Measurements from ENCODE around the gene SSR1.
"Not testable (repeated sequence)": the region's sequence is repeated elsewhere in the genome, so short reads cannot be mapped to it uniquely, and the experiment has no call there.

Gene SSR1

DNA sequence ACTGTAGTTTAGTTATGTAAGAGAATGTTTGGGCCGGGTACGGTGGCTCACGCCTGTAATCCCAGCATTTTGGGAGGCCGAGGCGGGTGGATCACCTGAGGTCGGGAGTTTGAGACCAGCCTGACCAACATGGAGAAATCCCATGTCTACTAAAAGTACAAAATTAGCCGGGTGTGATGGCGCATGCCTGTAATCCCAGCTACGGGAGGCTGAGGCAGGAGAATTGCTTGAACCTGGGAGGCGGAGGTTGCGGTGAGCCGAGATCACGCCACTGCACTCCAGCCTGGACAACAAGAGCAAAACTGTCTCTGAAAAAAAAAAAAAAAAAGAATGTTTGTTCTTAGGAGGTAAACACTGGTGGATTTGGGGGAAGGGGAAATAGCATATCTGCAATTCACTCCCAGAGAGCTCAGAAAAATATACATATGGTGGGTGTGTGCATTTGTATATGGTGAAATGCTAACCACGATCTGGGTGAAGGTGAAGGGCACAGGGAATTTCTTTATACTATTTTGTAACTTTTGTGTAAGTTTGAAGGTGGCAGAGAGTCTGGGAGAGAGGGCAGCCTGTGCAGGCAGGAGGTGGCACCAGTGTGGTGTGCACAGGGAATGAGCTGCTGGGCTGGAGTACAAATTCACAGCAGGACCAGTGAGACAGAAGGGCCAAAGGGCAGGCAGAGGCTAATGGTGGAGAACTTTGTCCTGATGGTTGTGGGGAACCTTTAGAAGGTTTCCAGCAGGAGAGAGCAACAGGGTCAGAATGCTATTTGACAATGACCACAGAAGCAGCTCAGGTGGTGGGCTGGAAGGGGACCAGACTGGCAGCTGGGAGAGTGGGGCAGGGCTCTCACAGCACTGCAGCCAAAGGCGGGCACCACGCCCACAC is 42.4 kb downstream of the SSR1 start:
- Histone ChIP-seq H3K27me3 (ENCODE audit: control insufficient read depth, insufficient read depth, low read length) (no peaks in the 10 kb centered on the region), H3K4me3 (ENCODE audit: low read length) (no peak overlapping the region)

DNA sequence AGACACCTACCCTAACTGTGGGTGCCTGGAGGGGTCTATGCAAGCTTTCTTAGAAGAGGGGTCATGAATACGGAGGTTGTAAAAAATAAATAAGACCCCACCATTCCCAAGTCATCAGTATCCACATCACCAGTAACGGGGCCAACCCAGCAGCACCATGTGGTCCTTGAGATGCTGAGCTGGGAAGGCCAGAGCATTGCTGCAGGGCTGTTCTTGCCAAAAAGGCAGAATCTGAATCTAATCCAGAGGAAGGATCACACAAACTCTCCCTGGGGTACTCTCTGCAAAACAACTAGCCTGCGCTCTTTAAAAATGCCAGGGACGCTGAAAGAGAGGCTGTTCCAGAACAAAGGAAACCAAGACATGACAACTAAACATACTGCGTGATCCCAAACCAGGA is 43.2 kb downstream of the SSR1 start:
- H3K9me3 ChIP-seq (ENCODE audit: control insufficient read depth, low read depth, low read length) = no peaks in the 10 kb centered on the region
- no peak overlapping the region for H3K9ac ChIP-seq (ENCODE audit: low read length)
- H3K27me3 ChIP-seq (ENCODE audit: control insufficient read depth, insufficient read depth, low read length) = no peaks in the 10 kb centered on the region
- no peak overlapping the region for H3K27ac ChIP-seq (ENCODE audit: low read length)
- H3K4me3 ChIP-seq (ENCODE audit: low read length) = no peak overlapping the region
- no peaks in the 10 kb centered on the region for H3K4me1 ChIP-seq (ENCODE audit: control insufficient read depth, low read depth, low read length)
- no peaks in the 10 kb centered on the region for H3K36me3 ChIP-seq (ENCODE audit: control insufficient read depth, low read depth, low read length)

More for the DNA sequence above, 42.4 kb downstream of the SSR1 start:
- H3K9me3 ChIP-seq (ENCODE audit: control insufficient read depth, low read depth, low read length) = no peaks in the 10 kb centered on the region
- no peak overlapping the region for H3K9ac ChIP-seq (ENCODE audit: low read length)
- H3K27ac ChIP-seq (ENCODE audit: low read length) = no peak overlapping the region
- H3K4me1 ChIP-seq (ENCODE audit: control insufficient read depth, low read depth, low read length) = no peaks in the 10 kb centered on the region
- H3K36me3 ChIP-seq (ENCODE audit: control insufficient read depth, low read depth, low read length) = no peaks in the 10 kb centered on the region

DNA sequence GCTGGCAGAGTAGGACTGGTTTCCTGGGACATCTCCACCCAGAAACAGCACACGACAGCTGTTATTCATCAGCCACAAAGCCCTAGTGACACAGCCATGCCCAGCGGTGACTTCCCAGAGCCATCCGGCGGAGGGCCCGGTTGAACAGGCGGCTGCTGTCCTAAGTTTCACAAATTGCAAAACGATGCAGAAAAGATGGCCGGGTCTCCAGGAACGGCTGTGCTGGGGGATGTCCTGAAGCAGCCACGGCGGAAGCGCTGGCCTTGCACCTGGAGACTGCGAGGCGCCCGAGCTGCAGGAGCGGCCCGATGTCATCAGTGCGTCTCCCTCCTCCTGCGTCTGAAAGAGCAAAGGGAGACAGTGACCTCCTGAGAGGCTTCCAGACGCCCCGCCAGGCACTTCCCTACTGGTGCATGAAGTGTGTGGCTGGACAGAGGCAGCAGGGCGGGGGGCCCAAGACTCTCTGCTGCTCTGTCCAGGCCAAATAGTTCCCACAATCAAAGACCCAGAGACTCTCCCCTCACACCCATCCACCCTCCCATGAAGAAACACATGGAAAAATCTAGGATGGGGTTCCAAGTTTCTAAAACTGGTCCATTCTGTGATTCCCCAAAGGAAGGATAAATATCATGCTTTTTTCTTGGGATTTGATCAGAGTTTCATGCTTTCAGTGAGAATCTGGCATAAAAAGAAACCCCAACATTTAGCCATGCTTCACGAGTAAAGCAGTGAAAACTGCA is 44.0 kb downstream of the SSR1 start:
- Histone ChIP-seq H3K27me3 (ENCODE audit: control insufficient read depth, insufficient read depth, low read length) (no peaks in the 10 kb centered on the region), H3K27ac (ENCODE audit: low read length) (no peak overlapping the region), H3K9me3 (ENCODE audit: control insufficient read depth, low read depth, low read length) (no peaks in the 10 kb centered on the region), H3K4me3 (ENCODE audit: low read length) (no peak overlapping the region), H3K36me3 (ENCODE audit: control insufficient read depth, low read depth, low read length) (no peaks in the 10 kb centered on the region), H3K9ac (ENCODE audit: low read length) (no peak overlapping the region), H3K4me1 (ENCODE audit: control insufficient read depth, low read depth, low read length) (no peaks in the 10 kb centered on the region)

DNA sequence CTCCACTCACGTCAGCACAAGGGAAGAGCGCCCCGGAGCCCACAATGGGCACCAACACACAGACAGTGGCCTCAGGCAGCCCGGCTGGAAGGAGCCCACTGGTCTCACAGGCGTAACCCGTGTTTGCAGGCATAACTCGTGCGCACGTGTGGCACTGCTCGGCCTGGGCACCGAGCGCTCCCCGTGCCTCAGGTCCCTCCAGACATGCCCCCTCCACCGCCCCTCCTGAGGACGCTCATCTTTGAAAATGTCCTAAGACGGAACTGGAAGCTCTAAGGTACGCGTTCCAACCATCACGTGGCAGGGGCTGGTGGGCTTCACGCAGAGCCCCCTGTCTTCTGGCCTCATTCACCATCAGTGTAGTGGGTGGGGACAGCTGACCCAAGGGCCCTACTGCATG is 44.6 kb downstream of the SSR1 start:
- Histone ChIP-seq H3K27ac (ENCODE audit: low read length) (no peak overlapping the region), H3K9me3 (ENCODE audit: control insufficient read depth, low read depth, low read length) (no peaks in the 10 kb centered on the region), H3K4me3 (ENCODE audit: low read length) (no peak overlapping the region), H3K27me3 (ENCODE audit: control insufficient read depth, insufficient read depth, low read length) (no peaks in the 10 kb centered on the region), H3K36me3 (ENCODE audit: control insufficient read depth, low read depth, low read length) (no peaks in the 10 kb centered on the region), H3K9ac (ENCODE audit: low read length) (no peak overlapping the region), H3K4me1 (ENCODE audit: control insufficient read depth, low read depth, low read length) (no peaks in the 10 kb centered on the region)

DNA sequence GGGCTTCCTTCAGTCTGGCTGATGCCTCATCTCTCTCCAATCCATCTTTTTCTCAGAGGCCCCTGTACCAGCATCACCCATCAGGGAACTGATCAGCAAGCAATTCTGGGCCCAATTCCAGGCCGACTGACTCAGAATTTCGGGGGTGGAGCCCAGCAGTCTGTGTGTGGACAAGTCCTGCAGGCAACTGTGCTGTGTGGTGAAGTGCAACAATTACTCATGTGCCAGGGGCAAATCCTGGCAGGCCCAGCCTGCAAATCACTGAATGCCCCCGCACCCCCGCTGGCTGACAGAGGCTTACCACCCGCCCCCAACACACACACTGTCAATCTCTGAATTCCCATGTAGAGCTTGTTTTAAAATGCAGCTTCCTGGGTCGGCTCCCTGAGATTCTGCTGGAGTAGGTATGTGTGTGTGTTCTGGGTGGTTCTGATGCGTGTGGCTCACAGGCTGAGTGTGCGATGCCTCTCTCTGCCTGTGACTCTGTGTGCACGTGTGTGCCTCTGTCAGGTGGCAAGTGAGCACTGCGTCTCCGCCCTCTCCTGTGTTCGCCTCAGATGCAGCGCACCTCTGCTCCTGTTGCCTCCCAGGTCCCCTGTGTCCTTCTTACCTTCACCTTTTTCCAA is 45.4 kb downstream of the SSR1 start:
- Histone ChIP-seq H3K36me3 (ENCODE audit: control insufficient read depth, low read depth, low read length) (no peaks in the 10 kb centered on the region), H3K4me1 (ENCODE audit: control insufficient read depth, low read depth, low read length) (no peaks in the 10 kb centered on the region), H3K9me3 (ENCODE audit: control insufficient read depth, low read depth, low read length) (no peaks in the 10 kb centered on the region), H3K27ac (ENCODE audit: low read length) (no peak overlapping the region), H3K27me3 (ENCODE audit: control insufficient read depth, insufficient read depth, low read length) (no peaks in the 10 kb centered on the region), H3K4me3 (ENCODE audit: low read length) (no peak overlapping the region), H3K9ac (ENCODE audit: low read length) (no peak overlapping the region)

DNA sequence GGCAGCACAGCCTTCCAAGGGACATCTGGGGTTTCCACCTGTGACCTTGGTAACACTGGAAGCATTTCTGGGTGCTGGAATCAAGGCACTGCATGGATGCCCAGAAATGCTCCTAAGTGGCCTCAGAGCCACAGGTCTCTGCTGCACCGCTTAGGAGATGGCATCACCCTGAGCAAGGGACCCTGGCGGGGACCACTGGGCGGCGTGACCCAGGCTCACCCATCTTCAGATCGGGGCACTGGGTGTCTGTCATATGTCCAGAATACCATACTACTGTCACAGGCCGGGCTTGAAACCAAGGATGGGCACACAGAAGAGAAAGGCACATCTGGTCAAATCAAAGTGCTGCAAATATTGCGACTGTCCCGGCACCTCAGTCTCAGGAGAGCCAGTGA is 45.9 kb downstream of the SSR1 start:
- no peak overlapping the region for H3K27ac ChIP-seq (ENCODE audit: low read length)
- H3K9me3 ChIP-seq (ENCODE audit: control insufficient read depth, low read depth, low read length) = no peaks in the 10 kb centered on the region
- no peaks in the 10 kb centered on the region for H3K36me3 ChIP-seq (ENCODE audit: control insufficient read depth, low read depth, low read length)
- H3K4me3 ChIP-seq (ENCODE audit: low read length) = no peak overlapping the region
- no peak overlapping the region for H3K9ac ChIP-seq (ENCODE audit: low read length)
- H3K27me3 ChIP-seq (ENCODE audit: control insufficient read depth, insufficient read depth, low read length) = no peaks in the 10 kb centered on the region
- H3K4me1 ChIP-seq (ENCODE audit: control insufficient read depth, low read depth, low read length) = peaks cover 2% of the 10 kb centered on the region

DNA sequence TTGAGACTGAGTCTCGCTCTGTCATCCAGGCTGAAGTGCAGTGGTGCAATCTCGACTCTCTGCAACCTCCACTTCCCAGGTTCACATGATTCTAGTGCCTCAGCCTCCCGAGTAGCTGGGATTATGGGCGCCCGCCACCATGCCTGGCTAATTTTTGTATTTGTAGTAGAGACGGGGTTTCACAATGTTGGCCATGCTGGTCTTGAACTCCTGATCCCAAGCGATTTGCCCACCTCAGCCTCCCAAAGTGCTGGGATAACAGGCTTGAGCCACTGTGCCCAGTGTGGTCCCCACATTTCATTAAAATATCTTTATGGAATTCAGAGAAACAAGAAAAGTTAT is 47.6 kb downstream of the SSR1 start:
- not testable (repeated sequence) for H3K27me3 ChIP-seq (ENCODE audit: control insufficient read depth, insufficient read depth, low read length); H3K27ac ChIP-seq (ENCODE audit: low read length); H3K36me3 ChIP-seq (ENCODE audit: control insufficient read depth, low read depth, low read length); H3K4me3 ChIP-seq (ENCODE audit: low read length); H3K9me3 ChIP-seq (ENCODE audit: control insufficient read depth, low read depth, low read length); H3K9ac ChIP-seq (ENCODE audit: low read length)
- peaks cover 11% of the 10 kb centered on the region for H3K4me1 ChIP-seq (ENCODE audit: control insufficient read depth, low read depth, low read length)

DNA sequence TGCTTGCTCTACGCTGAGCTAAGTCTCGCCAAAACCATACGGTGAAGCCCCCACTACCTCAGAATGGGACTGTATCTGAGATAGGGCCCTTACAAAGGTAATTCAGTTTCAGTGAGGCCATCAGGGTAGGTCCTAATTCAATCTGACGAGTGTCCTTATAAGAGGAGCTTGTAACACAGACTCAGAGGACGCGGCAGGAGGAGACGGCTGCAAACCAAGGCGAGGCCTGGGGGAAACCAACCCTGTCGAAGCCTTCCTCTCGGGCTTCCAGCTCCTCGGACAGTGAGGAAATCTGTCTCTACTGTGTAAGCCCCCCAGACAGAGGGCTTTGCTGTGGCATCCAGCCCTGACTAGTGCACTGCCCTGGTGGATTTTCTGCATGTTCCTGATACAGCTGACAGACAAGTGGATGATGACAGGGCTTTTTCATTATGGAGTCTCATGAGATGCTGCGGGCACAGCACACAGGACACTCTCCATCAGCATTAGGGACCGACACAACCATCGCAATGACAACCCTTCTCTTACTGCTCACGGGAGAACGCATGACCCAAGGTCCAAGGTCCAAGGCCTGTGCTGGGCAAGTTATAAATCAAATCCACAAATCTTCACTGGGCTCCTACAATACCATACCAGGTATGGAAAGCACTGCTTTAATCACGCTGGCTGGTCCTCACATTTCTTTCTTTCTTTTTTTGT is 48.2 kb downstream of the SSR1 start:
- no peaks in the 10 kb centered on the region for H3K27me3 ChIP-seq (ENCODE audit: control insufficient read depth, insufficient read depth, low read length)
- H3K36me3 ChIP-seq (ENCODE audit: control insufficient read depth, low read depth, low read length) = no peaks in the 10 kb centered on the region
- no peak overlapping the region for H3K9ac ChIP-seq (ENCODE audit: low read length)
- H3K4me3 ChIP-seq (ENCODE audit: low read length) = no peak overlapping the region
- H3K27ac ChIP-seq (ENCODE audit: low read length) = no peak overlapping the region
- H3K9me3 ChIP-seq (ENCODE audit: control insufficient read depth, low read depth, low read length) = no peaks in the 10 kb centered on the region
- peaks cover 14% of the 10 kb centered on the region for H3K4me1 ChIP-seq (ENCODE audit: control insufficient read depth, low read depth, low read length)

DNA sequence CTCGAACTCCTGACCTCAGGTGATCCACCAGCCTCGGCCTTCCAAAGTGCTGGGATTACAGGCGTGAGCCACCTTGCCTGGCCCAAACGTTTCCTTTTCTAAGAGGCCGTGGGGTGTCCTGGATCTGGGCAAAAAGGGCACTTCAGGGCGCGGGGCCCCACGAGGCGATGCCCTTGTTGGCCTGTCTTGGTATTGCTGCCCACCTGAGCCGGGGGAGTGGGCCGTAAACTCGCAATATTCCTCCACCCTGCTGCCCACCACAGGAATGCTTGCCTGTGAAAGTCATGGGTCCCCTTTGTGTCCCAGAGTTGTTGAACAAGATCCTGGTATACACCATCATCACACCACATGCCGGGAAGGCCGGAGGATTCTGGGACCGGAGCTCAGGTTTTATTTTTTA is 49.0 kb downstream of the SSR1 start:
- Histone ChIP-seq H3K36me3 (ENCODE audit: control insufficient read depth, low read depth, low read length) (no peaks in the 10 kb centered on the region), H3K4me1 (ENCODE audit: control insufficient read depth, low read depth, low read length) (peaks cover 14% of the 10 kb centered on the region), H3K27ac (ENCODE audit: low read length) (no peak overlapping the region)

DNA sequence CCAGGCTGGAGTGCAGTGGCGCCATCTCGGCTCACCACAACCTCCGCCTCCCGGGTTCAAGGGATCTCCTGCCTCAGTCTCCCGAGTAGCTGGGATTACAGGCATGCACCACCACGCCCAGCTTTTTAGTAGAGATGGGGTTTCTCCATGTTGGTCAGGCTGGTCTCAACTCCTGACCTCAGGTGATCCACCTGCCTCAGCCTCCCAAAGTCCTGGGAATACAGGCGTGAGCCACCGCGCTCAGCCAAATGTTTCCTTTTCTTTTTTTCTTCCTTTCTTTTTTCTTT is 49.5 kb downstream of the SSR1 start:
- H3K9ac ChIP-seq (ENCODE audit: low read length); H3K4me3 ChIP-seq (ENCODE audit: low read length); H3K36me3 ChIP-seq (ENCODE audit: control insufficient read depth, low read depth, low read length); H3K9me3 ChIP-seq (ENCODE audit: control insufficient read depth, low read depth, low read length); H3K27me3 ChIP-seq (ENCODE audit: control insufficient read depth, insufficient read depth, low read length); H3K27ac ChIP-seq (ENCODE audit: low read length): not testable (repeated sequence)
- H3K4me1 ChIP-seq (ENCODE audit: control insufficient read depth, low read depth, low read length) = peaks cover 14% of the 10 kb centered on the region

More for the DNA sequence above, 49.0 kb downstream of the SSR1 start:
- Histone ChIP-seq H3K27me3 (ENCODE audit: control insufficient read depth, insufficient read depth, low read length) (no peaks in the 10 kb centered on the region), H3K9me3 (ENCODE audit: control insufficient read depth, low read depth, low read length) (no peaks in the 10 kb centered on the region), H3K4me3 (ENCODE audit: low read length) (no peak overlapping the region), H3K9ac (ENCODE audit: low read length) (no peak overlapping the region)

DNA sequence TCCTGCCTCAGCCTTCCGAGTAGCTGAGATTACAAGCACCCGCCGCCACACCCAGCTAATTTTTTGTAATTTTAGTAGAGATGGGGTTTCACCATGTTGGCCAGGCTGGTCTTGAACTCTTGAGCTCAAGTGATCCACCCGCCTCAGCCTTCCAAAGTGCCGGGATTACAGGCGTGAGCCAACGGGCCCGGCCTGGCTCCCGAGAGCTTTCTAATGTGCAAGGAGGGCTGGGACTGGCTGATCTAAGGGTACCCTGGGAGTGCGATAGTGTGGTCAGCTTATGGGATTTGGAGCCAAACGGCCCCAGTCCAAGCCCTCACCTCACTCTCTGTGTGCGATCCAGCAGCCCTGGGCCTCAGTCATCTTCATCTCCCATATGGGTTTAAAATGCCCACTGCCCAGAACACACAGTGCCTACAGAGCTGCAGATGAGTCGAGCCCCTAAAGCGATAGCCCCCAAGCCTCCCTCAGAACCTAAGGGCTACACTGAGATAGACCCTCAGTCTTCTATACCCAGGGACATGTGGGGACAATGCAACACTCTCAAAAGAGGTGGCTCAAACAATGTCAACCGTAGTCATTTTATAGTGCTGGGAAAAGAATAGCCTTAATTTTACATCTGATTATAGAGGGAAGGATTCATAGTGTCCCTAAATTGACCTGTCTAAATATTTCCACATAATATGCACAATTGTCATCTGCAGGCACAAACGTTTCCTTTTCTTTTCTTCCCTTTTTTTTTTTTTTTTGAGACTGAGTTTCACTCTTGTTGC is 50.1 kb downstream of the SSR1 start:
- Histone ChIP-seq H3K4me3 (ENCODE audit: low read length) (no peak overlapping the region), H3K4me1 (ENCODE audit: control insufficient read depth, low read depth, low read length) (peaks cover 14% of the 10 kb centered on the region), H3K9ac (ENCODE audit: low read length) (no peak overlapping the region), H3K36me3 (ENCODE audit: control insufficient read depth, low read depth, low read length) (no peaks in the 10 kb centered on the region), H3K9me3 (ENCODE audit: control insufficient read depth, low read depth, low read length) (no peaks in the 10 kb centered on the region), H3K27me3 (ENCODE audit: control insufficient read depth, insufficient read depth, low read length) (no peaks in the 10 kb centered on the region), H3K27ac (ENCODE audit: low read length) (no peak overlapping the region)
